K562 (cell line): ENCODE data around the gene SLC23A2.

ENCODE experiments used
- ATF1 ChIP-seq, 2 experiments: fragments of 450-650 bp in 1 of 2; IDR thresholded peaks; 2 replicates each; pipeline ENCODE4 v1.6.1; 2016; ENCODE audit warnings: missing compliant biosample characterization in 1 of 2, missing genetic modification characterization in 1 of 2
- BHLHE40 ChIP-seq: IDR thresholded peaks from 2 replicates; pipeline ENCODE4 v1.6.1; 2011; ENCODE audit warnings: low read length, improper control_type of control experiment
- CREB1 ChIP-seq, 2 experiments: sonication (generic) in 1 of 2; formaldehyde crosslinking in 1 of 2; IDR thresholded peaks; 2 replicates each; pipeline versions ENCODE4 v1.6.1 to v1.8.0; 2012 to 2022; ENCODE audit warnings: inconsistent platforms in 1 of 2, mild to moderate bottlenecking in 1 of 2, missing genetic modification reagents in 1 of 2, moderate library complexity in 1 of 2
- CTCF ChIP-seq, 3 experiments: IDR thresholded peaks in 2 of 3; conservative IDR thresholded peaks in 1 of 3; 2 replicates each; pipeline ENCODE4 v1.5.1; 2011 to 2012; ENCODE audit warnings: low read length in 3 of 3, mild to moderate bottlenecking in 3 of 3, control low read depth in 2 of 3, improper control_type of control experiment in 1 of 3, inconsistent platforms in 1 of 3, low read depth in 1 of 3, mixed read lengths in 1 of 3, moderate library complexity in 1 of 3; ENCODE audit not compliant: insufficient read depth in 2 of 3
- DDX20 ChIP-seq: fragments of 450-650 bp; IDR thresholded peaks from 2 replicates; pipeline ENCODE4 v1.6.1; 2016; ENCODE audit warnings: missing genetic modification characterization, low read depth, mild to moderate bottlenecking, missing compliant biosample characterization, moderate library complexity
- FOXK1 ChIP-seq: sonication (generic); formaldehyde crosslinking; IDR thresholded peaks from 2 replicates; pipeline ENCODE4 v1.8.0; 2022; ENCODE audit warnings: missing genetic modification reagents, mild to moderate bottlenecking, borderline replicate concordance
- HDAC2 ChIP-seq: fragments of 450-650 bp; IDR thresholded peaks from 2 replicates; pipeline ENCODE4 v1.6.1; 2016; ENCODE audit warnings: mild to moderate bottlenecking
- MBD2 ChIP-seq: sonication (generic); IDR thresholded peaks from 2 replicates; pipeline ENCODE4 v1.6.1; 2016; ENCODE audit warnings: low read depth, borderline replicate concordance
- MTA3 ChIP-seq: fragments of 450-650 bp; formaldehyde crosslinking; IDR thresholded peaks from 2 replicates; pipeline ENCODE4 v1.6.1; 2017; ENCODE audit warnings: mild to moderate bottlenecking, borderline replicate concordance
- NFE2L1 ChIP-seq: fragments of 450-650 bp; IDR thresholded peaks from 2 replicates; pipeline ENCODE4 v1.6.1; 2016; ENCODE audit warnings: missing genetic modification characterization, low read depth, mild to moderate bottlenecking, missing compliant biosample characterization, moderate library complexity, borderline replicate concordance
- NFXL1 ChIP-seq: fragments of 450-650 bp; formaldehyde crosslinking; IDR thresholded peaks from 2 replicates; pipeline ENCODE4 v1.4.0; 2021; ENCODE audit warnings: mild to moderate bottlenecking
- RNF2 ChIP-seq: sonication (generic); IDR thresholded peaks from 2 replicates; pipeline ENCODE4 v1.6.1; 2016
- ZNF518B ChIP-seq: fragments of 250-450 bp; sonication (Bioruptor Pico); IDR thresholded peaks from 2 replicates; pipeline ENCODE4 v1.5.0; 2021; ENCODE audit warnings: mild to moderate bottlenecking, moderate library complexity

GRCh38 chr20:4875578-4876067 is 125.7 kb downstream of the SLC23A2 start:
- TF ChIP-seq ATF1 (CRISPR knock-in tag; IDR thresholded peaks at IDR 0.05) (no peak), ATF1 (tag; IDR thresholded peaks at IDR 0.05) (no peak), MBD2 (no peak), CREB1 (IDR thresholded peaks at IDR 0.05) (no peak), CREB1 (CRISPR knock-in tag; IDR thresholded peaks at IDR 0.05) (no peak), BHLHE40 (no peak), RNF2 (no peak), CTCF (IDR thresholded peaks at IDR 0.05 in 2 of 3, conservative IDR thresholded peaks at IDR 0.05 in 1 of 3; ENCODE audit: insufficient read depth in 2 of 3, low read depth in 1 of 3, low read length in 3 of 3) (no peak), MTA3 (no peak), FOXK1 (CRISPR knock-in tag) (no peak), DDX20 (no peak), HDAC2 (no peak), NFXL1 (CRISPR knock-in tag) (no peak), ZNF518B (no peak), NFE2L1 (no peak)
